GM21786 (cell line): ENCODE data around the gene CLIP4.
A peak's percentile ranks its signal among the peaks of the same experiment; 100 is the strongest.

Source experiments
- ATAC-seq: cut with Tn5 transposase; IDR thresholded peaks from one replicate; pipeline ENCODE4 v1.9.1; 2021; ENCODE audit not compliant: unreplicated experiment

Gene CLIP4

GRCh38 chr2:29129586-29130281 is 14.5 kb downstream of the CLIP4 start:
- no peak for ATAC-seq

GRCh38 chr2:29130295-29130694 is 15.1 kb downstream of the CLIP4 start:
- ATAC-seq = peak; percentile 64

- ATAC-seq = no peak
These were observed 19.7 kb downstream of the CLIP4 start for GRCh38 chr2:29134933-29135332.

GRCh38 chr2:29139152-29139551 is 23.9 kb downstream of the CLIP4 start:
- no peak for ATAC-seq

GRCh38 chr2:29139731-29140130 is 24.5 kb downstream of the CLIP4 start:
- no peak for ATAC-seq

GRCh38 chr2:29143657-29144056 is 28.4 kb downstream of the CLIP4 start:
- no peak for ATAC-seq

- no peak for ATAC-seq
These were observed 31.0 kb downstream of the CLIP4 start for GRCh38 chr2:29146197-29146596.

GRCh38 chr2:29147963-29148362 is 32.7 kb downstream of the CLIP4 start:
- ATAC-seq = no peak

GRCh38 chr2:29154610-29155009 is 39.4 kb downstream of the CLIP4 start:
- no peak for ATAC-seq

- no peak for ATAC-seq
These were observed 40.4 kb downstream of the CLIP4 start for GRCh38 chr2:29155578-29155977.

GRCh38 chr2:29157131-29157530 is 41.9 kb downstream of the CLIP4 start:
- no peak for ATAC-seq

GRCh38 chr2:29159125-29159524 is 43.9 kb downstream of the CLIP4 start:
- ATAC-seq = no peak

- no peak for ATAC-seq
These were observed 45.0 kb downstream of the CLIP4 start for GRCh38 chr2:29160184-29160583.

GRCh38 chr2:29162204-29162928 is 47.2 kb downstream of the CLIP4 start:
- ATAC-seq = no peak

GRCh38 chr2:29164091-29164846 is 49.1 kb downstream of the CLIP4 start:
- no peak for ATAC-seq

- no peak for ATAC-seq
These were observed 50.4 kb downstream of the CLIP4 start for GRCh38 chr2:29165362-29166241.

GRCh38 chr2:29166242-29167039 is 51.2 kb downstream of the CLIP4 start:
- no peak for ATAC-seq

GRCh38 chr2:29174937-29175336 is 59.7 kb downstream of the CLIP4 start:
- no peak for ATAC-seq

- no peak for ATAC-seq
These were observed 60.1 kb downstream of the CLIP4 start for GRCh38 chr2:29175338-29175737.

GRCh38 chr2:29182334-29182733 is 67.1 kb downstream of the CLIP4 start:
- no peak for ATAC-seq
